Fibroblast of skin of left biceps (primary cell): Measurements from ENCODE around the gene G6PC1.
"Not testable (repeated sequence)": the region's sequence is repeated elsewhere in the genome, so short reads cannot be mapped to it uniquely, and the experiment has no call there.

ENCODE experiments used
- DNase-seq, 2 experiments: peaks; one replicate each; pipeline ENCODE4 v3.0.0-alpha.2; 2013; ENCODE audit warnings: low read depth in 2 of 2

Gene G6PC1

DNA sequence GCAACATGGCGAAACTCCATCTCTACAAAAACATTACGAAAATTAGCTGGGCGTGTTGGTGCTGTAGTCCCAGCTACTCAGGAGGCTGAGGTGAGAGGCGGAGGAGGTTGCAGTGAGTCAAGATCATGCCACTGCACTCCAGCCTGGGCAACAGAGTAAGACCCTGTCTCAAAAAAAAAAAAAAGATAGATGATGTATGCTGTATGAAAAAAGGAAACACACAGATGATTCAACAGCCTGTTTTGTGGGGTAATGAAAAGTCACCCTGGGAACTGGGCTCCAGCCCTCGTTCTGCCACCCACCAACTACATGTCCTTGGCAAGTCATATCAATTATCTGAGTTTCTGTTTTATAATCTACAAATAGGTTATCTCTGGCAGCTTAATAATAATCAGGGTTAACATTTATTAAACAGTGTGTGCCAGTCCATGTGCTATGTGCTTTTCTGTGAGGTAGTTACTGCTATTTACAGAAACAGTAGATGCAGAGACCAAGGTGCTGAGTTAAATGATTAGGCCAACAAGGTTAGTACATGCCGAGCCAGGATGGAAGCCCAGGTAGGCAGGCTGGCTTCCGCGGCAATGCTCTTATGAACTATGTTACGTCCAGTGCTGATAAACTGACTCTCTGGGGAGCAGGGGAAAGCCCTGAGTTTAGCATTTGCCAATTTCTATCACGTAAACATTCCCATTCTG is 1.1 kb downstream of the G6PC1 start:
- DNase-seq: no peak

DNA sequence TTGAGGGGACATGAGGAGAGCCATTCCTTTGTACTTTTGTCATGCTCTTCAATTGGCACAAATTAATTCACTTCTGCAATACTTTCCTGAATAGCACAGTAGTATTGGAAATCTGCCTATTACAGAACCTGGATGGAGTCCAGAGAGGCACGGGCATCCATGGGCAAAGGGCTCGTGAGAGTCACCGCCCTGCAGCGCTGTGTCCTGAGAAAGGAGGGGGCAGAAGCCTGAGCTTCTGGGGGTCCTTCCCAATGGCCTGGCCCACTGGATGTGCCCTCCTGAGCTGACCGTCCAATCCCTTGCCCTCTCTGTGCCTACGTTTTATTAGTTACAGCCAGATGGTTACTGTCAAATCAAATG is 3.5 kb downstream of the G6PC1 start:
- no peak for DNase-seq

DNA sequence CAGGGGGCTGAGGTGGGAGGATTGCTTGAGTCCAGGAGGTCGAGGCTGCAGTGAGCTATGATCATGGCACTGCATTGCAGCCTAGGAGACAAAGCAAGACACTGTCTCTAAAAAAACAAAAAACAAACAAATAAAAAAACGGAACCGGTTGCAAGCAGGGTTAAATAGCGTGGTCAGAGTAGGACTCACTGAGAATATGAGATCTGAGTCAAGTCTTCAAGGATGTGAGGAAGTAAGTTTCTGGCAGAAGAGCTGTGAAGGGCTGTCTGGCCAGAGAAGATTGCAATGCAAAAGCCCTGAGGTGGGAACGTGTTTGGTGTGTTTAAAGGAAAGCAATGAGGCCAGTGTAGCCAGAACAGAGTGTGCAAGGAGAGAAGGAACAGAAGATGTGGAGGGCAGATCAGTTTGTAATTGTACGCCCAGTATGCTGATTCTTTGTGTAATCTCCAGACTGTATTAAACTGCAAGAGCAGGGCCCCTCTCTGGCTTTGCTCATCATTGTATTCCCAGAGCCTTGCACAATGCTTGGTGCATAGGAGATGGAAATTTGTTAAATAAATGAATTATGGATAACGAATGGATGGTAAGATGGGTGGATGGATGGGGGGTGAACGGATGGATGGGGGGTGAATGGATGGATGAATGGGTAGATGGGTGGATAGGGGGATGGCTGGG is 6.3 kb downstream of the G6PC1 start:
- no peak for DNase-seq

DNA sequence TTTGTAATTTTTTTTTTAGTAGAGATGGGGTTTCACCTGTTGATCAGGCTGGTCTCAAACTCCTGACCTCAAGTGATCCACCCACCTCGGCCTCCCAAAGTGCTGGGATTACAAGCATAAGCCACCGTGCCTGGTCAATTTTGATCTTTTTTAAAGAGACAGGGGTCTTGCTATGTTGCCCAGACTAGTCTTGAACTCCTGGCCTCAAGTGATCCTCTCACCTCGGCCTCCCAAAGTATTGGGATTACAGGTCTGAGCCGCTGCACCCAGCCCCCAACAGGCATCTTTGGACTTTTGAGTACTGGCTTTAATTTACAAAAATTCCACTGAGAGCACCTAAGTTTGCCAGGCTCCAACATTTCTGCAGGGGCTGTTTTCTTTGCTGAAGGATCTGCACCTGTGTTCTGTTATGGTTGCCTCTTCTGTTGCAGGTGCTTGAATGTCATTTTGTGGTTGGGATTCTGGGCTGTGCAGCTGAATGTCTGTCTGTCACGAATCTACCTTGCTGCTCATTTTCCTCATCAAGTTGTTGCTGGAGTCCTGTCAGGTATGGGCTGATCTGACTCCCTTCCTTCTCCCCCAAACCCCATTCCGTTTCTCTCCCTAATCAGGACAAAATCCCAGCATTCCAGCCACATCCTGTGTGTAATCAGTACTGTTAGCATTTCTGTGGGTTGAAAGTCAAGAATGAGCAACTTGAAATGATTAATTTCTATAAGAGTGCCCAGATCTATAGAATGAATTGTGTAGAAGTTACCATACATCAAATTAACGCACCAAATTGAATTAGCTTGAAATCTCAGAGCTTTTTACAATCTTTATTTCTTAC is 8.5 kb downstream of the G6PC1 start:
- DNase-seq: peak in 1 of 2 experiments; percentile 3

DNA sequence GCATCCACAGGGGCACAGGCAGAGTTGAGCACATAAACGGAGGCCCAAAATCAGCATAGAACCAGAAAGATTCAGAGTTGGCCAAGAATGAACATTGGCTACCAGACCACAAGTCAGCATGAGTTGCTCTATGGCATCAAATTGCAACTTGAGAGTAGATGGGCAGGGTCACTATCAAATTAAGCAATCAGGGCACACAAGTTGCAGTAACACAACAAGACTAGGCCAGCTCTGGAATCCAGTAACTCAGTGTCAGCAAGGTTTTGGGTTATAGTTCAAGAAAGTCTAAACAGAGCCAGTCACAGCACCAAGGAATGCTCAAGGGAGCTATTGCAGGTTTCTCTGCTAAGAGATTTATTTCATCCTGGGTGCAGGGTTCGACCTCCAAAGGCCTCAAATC is 12.9 kb downstream of the G6PC1 start:
- DNase-seq: no peak

DNA sequence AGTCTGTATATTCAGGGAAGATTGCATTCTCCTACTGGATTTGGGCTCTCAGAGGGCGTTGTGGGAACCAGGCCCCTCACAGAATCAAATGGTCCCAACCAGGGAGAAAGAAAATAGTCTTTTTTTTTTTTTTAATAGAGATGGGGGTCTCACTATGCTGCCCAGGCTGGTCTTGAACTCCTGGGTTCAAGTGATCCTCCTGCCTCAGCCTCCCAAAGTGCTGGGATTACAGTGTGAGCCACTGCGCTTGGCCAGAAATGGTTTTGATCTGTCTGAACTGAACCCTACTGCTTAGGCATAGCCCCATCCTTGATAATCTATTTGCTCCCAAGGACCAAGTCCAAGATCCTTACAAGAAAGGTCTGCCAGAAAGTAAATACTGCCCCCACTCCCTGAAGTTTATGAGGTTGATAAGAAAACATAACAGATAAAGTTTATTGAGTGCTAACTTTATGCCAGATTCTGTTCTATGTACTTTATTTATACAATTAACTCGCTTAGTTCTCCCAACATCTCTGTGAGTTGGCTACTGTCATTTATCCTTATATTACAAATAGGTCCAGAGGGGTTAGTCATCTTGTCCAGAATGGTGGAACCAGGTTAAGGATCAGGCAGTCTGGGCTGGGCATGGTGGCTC is 13.5 kb downstream of the G6PC1 start:
- no peak for DNase-seq

DNA sequence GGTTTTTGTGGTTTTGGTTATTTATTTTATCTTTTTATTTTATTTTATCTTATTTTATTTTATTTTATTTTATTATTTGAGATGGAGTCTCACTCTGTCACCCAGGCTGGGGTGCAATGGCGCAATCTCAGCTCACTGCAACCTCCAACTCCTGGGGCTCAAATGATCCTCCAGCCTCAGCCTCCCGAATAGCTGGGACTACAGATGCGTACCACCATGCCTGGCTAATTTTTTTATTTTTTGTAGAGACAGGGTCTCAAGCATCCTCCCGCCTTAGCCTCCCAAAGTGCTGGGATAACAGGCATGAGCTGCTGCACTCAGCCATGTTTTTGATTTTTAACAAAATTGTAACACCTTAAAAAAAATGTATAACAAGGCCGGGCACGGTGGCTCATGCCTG is 14.7 kb downstream of the G6PC1 start:
- not testable (repeated sequence) for DNase-seq

DNA sequence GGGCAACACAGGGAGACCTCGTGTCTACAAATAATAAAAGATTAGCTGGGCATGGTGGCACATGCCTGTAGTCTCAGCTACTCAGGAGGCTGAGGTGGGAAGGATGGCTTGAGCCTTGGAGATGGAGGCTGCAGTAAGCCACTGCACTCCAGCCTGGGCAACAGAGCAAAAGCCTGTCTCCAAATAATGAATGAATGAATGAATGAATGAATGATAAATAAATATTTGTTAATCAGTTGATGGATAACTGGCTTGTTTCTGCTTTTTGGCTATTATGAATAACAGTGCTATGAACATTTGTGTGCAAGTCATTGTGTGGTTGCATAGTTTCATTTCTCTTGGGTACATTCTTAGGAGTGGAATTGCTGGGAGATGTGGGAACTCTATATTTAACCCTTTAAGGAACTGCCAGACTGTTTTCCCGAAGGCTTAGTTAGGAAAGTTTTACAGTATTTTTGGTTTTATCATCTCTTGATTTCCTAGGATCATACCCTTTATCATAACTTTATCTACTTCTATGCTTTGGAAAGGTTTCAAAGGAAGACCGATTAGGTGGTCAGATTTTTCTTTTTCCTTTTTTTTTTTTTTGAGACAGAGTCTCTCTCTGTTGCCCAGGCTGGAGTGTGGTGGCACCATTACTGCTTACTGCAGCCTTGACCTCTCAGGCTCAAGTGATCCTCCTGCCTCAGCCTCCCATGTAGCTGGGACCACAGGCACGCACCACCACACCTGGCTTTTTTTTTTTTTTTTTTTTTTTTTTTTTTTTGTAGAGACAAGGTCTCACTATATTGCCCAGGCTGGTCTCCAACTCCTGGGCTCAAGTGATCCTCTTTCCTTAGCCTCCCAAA is 16.0 kb downstream of the G6PC1 start:
- DNase-seq: not testable (repeated sequence)

DNA sequence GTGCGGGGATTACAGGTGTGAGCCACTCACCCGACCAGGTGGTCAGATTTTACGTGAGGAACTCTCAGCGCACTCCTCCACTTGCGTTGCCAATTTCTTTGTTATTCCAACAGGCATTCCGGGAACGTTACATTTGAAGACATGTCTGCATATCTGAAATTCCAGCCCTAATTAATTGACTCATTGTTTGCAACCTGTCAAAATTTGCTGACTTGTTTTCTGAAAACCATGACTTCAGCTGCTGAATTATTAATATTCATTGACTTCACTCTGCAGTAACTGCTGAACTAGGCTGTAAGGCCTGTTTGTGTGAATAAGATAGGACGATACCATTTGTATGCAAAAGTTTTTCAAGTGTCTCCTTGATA is 16.6 kb downstream of the G6PC1 start:
- no peak for DNase-seq

DNA sequence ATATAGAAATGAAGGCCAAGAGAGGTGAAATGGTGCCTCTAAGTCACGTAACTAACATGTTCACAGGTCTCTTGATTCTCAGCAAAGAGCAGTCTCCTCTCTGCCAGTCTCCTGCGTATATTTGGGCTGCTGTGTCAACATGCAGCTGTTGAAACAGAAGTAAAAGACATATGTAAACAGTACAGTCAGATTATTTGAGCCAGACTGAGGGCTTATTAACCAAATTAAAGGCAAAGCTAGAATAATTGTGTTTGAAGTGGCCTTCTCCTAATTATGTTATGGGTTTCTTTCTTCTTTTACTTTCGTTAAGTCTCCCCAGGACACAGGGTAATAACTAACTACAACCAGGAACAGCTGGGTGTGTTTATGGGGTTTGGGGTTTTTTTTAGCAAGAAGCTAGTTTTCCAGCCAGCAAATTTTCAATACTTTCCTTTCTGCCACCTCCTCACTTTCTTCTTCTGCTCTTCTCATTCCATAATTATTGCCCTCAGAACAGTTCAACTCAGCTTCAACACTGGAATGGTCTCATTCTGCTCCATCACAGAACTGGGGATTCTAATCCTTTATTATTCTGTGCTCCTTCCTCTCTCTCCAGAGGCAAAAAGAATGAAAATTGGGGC is 18.4 kb downstream of the G6PC1 start:
- DNase-seq: no peak

DNA sequence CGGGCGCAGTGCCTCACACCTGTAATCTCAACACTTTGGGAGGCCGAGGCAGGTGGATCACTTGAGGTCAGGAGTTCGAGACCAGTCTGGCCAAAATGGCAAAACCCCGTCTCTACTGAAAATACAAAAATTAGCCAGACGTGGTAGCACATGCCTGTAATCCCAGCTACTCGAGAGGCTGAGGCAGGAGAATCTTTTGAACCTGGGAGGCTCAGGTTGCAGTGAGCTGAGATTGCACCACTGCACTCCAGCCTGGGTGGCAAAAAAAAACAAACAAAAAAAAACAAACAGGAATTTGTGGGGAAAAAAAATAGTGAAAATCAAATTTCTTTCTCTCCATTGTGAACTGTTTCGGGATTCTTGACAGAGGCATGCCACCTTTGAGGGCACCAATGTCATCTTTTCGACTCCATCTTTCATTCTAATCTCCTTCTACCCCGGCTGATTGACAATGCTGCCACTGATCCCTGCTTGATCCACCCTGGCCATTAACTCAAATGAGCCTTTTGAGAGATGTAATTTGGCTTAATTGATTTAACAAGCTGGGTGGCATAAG is 19.0 kb downstream of the G6PC1 start:
- not testable (repeated sequence) for DNase-seq

DNA sequence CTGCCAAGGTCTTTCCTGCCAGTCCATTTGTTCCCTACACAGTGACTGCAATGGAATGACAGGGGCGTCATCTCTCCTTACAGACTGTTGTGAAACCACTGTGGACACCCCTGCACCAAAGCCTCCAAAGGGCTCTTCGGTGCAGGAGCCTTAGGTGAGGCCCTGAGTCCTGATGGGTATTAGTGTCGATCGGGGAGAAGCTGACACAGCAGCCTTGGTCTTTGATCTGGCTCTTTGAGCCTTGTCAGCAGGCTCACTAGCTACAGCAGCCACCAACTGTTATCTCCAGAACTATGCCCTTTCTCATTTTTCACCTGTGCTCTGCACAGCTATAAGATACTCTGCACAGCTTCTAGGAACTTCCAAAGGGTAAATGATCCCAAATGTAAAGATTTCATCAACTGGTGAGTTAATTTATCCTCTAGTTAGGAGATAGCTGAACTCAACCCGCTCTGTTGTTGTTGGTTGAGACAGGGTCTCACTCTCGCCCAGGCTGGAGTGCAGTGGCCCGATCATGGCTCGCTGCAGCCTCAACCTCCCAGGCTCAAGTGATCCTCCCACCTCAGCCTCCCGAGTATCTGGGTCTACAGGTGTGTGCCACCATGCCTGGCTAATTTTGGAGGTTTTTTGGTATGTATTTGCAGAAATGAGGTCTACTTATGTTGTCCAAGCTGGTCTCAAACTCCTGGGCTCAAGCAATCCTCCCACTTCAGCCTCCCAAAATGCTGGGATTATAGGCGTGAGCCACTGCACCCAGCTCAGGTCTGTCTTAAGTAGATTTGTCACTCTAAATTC is 19.7 kb downstream of the G6PC1 start:
- DNase-seq: no peak

DNA sequence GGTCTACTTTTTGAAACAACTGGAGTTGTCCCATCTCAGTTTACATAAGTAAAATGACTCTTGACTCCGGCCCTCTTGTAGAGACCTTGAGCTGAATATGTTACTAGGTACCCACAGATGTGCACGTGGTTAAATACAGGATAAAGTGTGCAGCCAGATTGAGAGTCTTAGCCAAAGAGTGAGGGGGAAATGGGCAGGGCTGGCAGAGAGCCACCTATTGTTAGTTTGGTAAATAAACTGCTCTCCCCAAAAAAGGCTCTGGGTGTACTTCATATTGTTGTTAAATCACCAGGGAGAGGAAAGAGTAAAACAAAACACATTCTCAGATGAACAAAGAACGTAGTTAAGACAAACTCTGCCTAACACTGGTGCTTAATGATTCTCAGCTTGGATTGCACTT is 20.3 kb downstream of the G6PC1 start:
- no peak for DNase-seq

DNA sequence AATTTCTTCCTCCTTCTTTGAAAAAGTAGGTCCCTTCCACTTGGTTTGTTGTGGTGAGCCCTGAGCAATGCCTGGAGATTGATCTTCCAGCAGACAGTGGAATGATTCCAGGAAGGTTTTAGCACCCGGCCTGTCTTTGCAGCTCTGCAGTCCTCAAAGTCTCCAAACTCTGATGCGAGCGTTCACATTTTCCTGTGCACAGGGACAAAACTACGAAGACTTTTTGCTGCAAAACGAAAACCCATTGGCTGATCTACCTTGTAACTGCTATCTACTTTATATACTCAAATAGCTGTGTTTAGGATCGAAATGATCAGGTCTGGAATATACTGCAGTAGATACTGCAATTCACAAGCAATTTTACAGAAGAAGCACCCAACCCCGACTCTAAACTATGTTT is 21.7 kb downstream of the G6PC1 start:
- no peak for DNase-seq

DNA sequence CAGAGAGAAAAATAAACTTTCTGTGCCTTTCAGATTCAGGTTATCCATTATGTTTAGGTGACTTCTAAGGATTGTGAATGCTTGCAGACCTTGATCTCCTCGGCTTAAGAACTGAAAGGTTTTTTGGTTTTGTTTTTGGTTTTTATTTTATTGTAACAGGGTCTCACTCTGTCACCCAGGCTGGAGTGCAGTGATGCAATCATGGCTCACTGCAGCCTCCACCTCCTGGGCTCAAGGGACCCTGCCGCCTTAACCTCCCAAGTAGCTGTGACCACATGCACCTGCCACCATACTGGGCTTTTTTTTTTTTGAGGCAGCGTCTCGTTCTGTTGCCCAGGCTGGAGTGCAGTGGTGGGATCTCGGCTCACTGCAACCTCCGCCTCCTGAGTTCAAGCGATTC is 22.9 kb downstream of the G6PC1 start:
- not testable (repeated sequence) for DNase-seq

DNA sequence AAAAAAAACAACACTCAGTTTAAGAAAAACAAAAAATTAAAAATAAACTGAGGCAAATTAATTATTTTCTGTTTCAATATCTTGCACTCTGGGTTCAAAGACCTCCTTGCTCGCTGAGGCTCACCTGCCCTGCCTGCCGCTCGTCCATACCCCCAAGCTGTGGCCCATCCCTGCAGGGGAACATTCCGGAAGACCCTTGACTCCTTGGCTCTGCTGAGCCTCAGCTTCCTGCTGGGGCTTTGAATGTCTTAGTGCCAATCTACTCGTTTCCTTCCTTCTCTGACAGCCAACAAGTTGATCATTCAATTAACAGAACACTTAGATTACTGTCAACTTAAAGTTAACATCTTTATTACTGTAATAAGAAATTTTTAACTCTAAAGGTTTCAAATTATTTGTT is 24.3 kb downstream of the G6PC1 start:
- DNase-seq: no peak

DNA sequence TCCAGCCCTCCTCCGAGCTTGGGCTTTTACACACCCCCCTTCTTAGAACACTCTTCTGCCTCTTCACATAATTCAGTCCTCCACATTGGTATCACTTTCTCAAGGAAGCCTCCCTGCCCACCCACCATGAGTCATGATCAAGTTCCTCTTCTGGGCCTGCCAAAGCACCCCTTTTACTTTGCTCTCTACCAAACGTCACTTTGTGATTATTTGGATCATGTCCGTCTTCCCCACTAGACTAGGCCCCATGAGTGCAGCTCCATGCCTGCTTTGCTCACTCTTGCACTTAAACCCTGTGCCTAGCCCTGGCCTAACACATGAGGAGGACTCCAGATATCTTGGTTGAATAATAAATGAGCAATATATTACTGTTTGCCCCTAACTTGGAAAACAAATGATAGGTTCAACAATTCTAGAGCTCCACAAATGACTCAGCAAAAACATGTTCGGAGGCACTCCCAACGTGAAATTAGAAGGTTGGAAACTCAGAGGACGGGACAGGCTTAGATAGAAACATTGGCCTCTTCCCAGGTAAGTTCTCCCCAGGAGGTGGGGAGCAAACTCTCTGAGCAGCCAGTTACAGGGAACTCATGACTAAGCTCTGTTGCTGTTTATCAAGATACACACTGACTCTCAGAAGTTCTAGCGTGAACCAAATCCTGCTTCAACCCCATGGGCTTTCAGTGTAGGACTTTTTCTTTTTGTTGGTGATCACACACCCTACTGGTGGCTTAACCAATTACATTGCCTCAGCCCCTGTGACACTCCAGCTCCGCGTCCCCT is 28.3 kb downstream of the G6PC1 start:
- DNase-seq: peak; percentile 17 to 30

DNA sequence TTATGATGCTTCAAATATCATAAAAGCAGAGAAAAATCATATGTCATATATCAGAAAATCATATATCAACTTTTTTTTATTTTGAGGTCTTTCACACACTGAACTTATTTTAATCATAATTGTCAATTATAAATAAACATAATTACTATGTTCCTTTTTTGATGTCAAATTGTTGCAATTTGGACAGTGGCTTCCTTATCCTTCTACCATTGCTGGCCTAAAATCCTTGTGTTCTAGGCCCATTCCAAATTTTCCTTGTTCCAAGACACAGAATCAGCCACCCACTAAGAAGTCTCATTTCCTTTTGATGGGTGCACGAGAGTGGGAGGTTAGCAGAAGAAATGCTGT is 28.9 kb downstream of the G6PC1 start:
- DNase-seq: no peak
